NCI-H524 (cell line): Measurements from ENCODE around the gene CRKL.

Experiments
- DNase-seq, 2 experiments: peaks; one replicate each; lab custom pipeline; 2025; lab: John Stamatoyannopoulos, UW

CRKL gene

GRCh38 chr22:20981787-20982562 lies 64.8 kb downstream of the CRKL start, which contains the start of gene LZTR1:
LZTR1 (plus strand) TSS chr22:20982297; CDS start chr22:20982372, 75 bp downstream.
- DNase-seq = peak in 1 of 2 experiments; percentile 80

- no peak for DNase-seq
These were observed 65.3 kb downstream of the CRKL start for GRCh38 chr22:20982563-20982882.

GRCh38 chr22:20983081-20983771 lies 66.0 kb downstream of the CRKL start:
- no peak for DNase-seq

GRCh38 chr22:20985720-20986119 lies 68.5 kb downstream of the CRKL start:
- DNase-seq = no peak

- DNase-seq = no peak
These were observed 69.2 kb downstream of the CRKL start for GRCh38 chr22:20986365-20986764.

GRCh38 chr22:20987375-20987774 lies 70.2 kb downstream of the CRKL start:
- DNase-seq = no peak

GRCh38 chr22:20988573-20989322 lies 71.5 kb downstream of the CRKL start:
- DNase-seq = no peak

- DNase-seq = no peak
These were observed 72.3 kb downstream of the CRKL start for GRCh38 chr22:20989323-20990138.

GRCh38 chr22:20990184-20991180 lies 73.3 kb downstream of the CRKL start:
- DNase-seq = no peak

- no peak for DNase-seq
These were observed 74.2 kb downstream of the CRKL start for GRCh38 chr22:20991252-20992055.

GRCh38 chr22:20992056-20992442 lies 74.8 kb downstream of the CRKL start:
- DNase-seq = no peak

- DNase-seq = no peak
These were observed 75.5 kb downstream of the CRKL start for GRCh38 chr22:20992456-20993303.

GRCh38 chr22:20993304-20994127 lies 76.3 kb downstream of the CRKL start:
- DNase-seq = no peak

- no peak for DNase-seq
These were observed 77.1 kb downstream of the CRKL start for GRCh38 chr22:20994128-20994901.

- DNase-seq = no peak
These were observed 77.7 kb downstream of the CRKL start for GRCh38 chr22:20994902-20995241.

- DNase-seq = no peak
These were observed 78.3 kb downstream of the CRKL start for GRCh38 chr22:20995329-20996030.

- DNase-seq = no peak
These were observed 78.8 kb downstream of the CRKL start for GRCh38 chr22:20996031-20996410.
